Stimulated activated CD8-positive, alpha-beta memory T cell treated with anti-CD3 and anti-CD28 coated beads, Interleukin-15, amount 100 ng/mL, for 4 hours (primary cell): ENCODE results near the gene TUBA1B.

Source experiments
- DNase-seq, 2 donors: peaks; one replicate each; pipeline ENCODE4 v3.0.0-alpha.2; 2020; ENCODE audit warnings: low read depth in 2 of 2

Gene TUBA1B

DNA sequence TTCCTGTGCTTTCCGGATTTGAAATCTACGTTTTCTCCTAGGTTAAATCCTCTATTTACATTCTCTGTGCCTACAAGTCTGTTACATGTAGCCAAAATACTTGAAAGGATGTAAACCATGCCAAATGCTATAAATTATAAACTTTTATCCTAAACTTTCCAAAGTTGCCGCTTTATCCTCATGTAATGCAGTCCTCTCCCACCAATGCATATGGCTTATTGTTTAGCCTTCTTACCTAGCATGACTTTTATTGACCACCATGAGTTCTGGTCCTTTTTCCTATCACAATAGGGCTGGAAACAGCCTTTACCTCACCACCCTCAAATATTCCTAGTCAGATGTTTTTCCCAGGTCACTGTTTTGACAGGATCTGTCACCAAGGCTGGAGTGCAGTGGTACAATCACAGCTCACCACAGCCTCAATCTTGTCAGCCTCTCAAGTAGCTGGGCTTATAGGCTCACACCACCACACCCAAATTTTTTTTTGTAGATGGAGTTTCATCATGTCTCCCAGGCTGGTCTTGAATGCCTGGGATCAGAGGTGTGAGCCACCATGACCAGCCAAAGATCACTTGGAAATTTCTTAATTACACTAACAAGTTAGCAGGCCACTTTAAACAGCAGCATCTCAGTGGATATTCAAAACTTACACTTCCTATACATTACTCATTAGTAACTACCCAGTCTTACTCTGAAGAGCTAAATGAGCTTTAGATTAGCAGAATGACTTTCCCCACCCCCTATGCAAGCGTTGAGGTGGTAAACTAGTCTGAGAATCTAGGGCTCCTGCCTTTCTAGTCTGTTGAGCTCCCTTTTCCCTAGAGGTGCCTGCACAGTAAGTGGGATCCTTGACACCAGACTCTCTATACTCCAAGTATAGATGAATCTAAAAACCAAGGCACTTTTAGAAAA is 4.1 kb downstream of the TUBA1B start:
- DNase-seq = no peak

DNA sequence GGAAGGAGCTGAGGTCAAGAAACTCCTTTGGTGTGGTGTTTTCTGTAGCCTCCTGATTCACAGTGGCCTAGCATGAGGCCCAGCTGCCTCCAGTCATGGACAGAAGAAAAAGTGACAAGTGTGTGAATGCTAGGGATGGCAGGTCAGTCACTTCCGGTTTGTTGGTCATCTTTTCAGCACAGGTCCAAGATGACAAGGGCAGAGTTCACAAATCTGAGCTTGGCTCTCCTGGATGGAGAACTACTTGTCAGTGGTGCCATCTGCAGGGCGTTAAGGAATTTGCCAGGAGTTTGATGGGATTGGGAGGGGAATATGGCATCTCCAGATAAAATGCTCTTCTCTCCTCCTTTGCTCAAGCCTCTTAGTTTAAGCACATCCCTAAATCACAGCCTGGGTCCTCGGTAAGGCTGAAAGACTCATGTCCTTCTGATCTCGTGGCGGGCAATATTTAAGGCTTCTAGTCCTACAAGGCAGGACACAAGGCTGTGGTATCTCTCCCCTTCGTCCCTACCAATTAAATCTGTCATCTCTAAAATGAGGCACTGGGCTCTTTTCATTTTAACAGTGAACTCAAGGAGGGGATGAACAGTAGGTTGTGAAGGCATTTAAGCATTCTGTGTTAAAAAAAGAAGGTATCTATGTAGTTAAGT is 10.0 kb downstream of the TUBA1B start:
- no peak for DNase-seq

DNA sequence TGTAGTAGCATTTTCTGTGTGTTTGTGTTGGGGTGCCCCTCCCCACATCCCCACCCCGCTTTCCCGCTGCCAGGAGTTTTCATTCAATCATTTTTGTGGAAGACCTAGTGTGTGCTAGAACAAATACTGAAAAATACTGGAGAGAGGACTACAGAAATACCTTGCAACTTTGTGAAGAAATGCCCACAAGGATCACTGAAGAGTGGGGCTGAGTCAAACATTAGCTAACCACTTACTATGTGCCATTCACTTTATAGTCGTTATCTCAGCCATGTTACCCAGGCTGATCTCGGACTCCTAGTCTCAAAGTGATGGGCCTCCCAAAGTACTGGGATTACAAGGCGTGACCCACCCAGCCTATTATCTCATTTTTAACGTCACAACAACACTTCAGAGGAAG is 20.0 kb downstream of the TUBA1B start:
- no peak for DNase-seq

DNA sequence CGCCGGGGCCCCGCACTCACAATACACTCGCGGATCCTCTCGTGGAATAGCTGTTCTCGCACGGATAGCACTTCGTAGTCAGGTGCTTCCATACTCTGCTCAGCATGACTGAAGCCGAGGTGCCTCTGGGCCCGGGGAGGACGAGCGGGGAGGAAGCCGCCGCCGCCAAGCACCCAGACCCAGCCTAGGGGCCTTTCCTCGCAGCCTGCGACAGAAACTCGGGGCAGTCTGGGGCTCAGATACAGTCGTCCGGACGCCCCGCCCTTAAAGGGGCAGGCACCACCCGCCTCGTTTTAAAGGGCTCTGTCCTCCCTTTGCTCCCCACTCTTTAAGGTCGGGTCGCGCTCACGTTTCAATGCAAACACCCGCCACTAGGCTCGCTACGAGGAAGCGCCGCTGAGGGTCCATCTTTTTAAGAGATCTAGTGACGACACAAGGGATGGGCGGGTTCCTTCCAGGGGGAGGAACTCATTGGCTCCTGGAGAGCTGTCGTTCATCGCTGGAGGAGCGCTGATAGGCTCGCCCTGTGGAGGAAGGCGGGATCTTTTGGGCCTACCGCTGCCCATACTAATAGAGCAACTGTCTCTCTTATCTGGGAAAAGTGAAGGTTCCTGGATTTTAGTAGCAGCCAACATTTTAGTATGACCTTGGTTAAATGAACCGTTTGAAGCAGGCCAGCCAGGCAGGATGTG is 20.6 kb downstream of the TUBA1B start, which contains the start of gene LMBR1L:
TSS of gene LMBR1L (minus strand) at position 384 of the 692 bp plus-strand sequence. CDS start at position 92, 292 bp downstream.
- DNase-seq = peak; percentile 86 to 97

DNA sequence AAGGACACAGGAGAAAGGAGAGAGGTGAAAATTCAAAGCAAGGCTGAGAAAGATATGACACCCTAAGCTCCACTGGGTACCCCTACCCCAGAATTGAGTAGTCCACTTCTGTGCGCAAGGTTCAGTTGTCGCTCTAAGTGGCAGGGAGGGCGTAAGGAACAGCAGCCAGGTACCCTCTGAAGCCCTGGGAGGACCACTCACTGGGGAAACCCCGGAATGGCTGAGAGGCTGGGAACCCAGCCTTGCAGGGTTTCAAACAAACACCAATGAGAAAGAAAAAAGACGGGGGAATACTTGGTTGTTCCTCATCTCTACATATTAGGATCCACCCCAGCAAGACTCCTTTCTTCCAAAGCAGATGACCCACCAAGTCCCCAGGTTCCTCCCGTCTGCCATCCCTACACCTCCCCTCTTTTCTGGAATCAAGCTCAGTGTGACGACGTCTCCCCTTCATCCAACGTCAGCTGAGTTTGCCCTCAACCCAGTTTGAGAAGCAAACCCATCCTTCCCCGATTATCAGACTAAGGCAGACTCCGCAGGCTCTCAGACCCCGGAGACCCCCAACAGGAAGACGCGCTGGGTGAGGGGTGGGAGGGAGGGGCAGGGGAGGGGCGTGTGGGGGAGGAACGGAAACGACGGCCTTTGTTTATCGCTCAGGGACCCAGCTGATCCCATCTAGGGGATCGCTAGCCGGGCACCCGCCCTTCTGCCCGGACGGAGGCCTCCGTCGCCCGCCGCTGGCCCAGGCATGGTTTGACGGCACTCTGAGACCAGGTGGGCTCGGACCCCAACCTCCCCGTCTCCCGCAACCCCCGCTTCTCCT is 21.3 kb downstream of the TUBA1B start:
- no peak for DNase-seq

DNA sequence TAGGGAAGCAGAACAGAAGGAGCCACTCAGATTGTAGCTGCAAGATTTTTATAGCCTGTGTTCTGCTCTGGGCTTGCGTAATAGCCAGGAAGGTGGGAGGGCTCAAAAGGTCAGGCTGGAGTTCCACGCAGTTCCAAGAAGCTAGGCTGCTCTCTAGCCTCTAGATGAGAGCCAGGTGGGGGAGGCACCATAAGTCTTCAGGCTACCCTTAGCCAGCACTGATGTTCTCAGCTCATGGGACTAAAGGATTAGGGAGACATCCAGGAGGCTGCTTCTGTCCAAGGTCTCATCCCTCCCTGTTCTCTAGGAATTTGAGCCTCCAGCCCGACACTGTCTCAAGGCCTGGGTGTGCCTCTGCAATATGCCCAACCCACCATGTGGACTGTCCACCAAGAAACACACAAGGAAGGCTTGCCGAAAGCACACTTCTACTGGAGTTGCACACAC is 22.2 kb downstream of the TUBA1B start:
- no peak for DNase-seq

DNA sequence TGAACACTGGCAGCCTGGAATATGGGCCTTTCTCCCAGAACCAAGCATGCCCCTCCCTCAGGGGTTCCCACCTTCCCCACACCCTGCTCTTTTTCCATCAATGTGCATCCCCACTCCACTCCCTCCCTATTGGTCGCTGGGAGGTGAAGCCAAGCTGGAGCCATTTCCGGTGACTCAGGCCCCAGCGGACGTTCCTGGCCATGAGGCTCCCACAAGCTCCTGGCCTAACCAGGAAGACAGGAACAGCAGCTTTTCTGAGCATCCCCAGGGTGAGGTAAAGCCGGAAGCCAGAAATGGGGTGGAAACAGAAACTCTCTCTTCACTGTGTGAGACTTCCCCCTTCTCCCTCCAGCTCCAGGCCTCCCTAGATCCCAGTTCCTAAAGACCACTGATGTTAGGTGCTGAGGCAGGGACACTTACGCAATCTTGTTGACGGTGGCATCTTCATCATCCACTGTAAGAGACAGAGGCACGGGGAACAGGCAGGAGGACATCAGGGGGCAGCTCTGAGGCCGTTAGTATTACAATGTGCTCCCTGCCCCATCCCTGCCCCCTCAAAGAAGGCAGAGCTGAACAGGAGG is 25.6 kb downstream of the TUBA1B start:
- DNase-seq = no peak

DNA sequence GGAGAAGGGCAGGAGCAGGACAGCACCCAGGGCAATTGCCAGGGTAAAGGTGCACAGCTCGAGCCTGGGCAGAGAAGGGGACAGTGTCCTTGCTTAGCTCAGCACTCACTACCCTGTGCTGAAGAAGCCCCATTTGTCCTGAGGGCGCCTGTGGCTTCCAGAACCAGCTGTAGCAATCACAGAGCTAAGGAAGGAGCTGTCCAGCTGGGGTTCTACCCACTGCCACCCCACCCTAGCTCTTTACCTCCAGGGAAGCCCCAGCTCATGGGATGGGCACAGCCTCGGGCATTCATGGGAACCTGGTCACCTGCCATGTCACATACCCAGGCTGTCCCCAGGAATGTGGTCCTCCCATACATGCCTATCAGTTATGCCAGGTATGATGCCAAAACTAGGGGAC is 26.4 kb downstream of the TUBA1B start:
- no peak for DNase-seq

DNA sequence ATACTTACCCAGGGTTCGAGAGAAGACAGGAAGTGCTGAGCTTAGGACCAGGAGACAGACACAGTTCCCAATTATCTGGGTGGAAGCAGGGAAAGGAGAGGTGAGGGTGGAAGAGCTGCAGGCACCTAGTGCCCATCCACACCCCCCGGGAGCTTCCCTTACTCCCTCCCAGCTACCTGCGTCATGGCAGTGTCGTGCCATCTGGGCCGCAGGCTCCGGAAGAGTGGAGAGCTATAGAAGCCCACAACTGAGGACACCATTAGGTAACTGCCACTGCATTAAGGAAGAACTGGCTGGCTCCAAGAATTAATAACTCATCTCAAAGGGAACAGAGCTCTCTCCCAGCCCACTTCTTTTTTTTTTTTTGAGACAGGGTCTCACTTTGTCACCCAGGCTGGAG is 30.8 kb downstream of the TUBA1B start:
- no peak for DNase-seq

DNA sequence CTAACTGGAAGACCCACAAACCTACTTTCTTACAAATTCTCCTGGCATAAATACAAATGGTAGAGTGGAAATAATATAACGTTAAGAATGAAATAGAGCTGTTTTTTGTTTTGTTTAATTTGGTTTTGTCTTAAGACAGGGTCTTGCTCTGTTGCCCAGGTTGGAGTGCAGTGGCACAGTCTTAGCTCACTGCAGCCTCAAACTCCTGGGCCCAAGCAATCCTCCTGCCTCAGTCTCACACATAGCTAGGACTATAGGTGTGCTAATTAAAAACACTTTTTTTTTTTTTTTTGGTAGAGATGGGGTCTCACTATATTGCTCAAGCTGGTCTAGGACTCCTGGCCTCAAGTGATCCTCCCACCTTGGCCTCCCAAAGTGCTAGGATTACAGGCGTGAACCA is 32.5 kb downstream of the TUBA1B start:
- no peak for DNase-seq

DNA sequence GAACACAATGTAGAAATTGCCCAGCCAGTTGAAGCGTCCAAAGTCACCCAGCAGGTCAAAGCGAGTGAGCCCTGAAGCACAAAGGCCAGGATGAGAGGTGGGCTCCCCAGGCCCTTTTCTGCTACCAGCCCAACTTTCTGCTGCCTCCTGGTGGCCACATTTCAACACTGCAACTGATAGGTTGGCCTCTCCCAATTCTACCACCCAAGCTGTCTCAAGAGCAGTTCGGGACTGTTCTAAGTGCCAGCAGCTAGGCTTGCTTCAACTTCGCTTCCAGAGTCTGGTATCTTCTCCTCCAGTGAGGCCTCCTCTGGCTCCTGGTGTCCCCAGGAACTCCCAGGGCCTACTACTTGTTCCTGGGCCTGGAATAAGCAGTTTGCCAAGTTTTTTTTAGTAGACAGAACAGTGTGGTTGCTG is 33.2 kb downstream of the TUBA1B start:
- peak in 1 of 2 donors; percentile 27 for DNase-seq

DNA sequence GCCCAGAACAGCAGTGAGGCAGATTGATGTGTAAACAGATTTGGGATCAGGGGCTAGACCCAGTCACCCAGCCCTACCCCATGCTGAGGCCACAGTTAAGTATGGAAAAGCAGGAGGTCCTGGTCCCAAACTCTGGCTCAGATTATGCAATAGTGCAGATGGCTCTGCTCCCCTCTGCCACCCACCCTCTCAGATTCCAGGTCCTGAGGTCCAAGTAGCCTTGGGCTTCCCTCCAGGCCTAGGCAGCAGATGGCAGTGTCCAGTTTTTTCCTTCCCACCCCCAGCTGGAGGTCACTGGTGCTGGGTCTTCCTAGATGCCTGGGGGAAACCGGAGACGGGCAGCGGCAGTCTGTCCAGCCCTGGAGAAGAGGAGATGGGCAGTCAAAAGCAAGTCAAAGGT is 33.8 kb downstream of the TUBA1B start:
- no peak for DNase-seq

DNA sequence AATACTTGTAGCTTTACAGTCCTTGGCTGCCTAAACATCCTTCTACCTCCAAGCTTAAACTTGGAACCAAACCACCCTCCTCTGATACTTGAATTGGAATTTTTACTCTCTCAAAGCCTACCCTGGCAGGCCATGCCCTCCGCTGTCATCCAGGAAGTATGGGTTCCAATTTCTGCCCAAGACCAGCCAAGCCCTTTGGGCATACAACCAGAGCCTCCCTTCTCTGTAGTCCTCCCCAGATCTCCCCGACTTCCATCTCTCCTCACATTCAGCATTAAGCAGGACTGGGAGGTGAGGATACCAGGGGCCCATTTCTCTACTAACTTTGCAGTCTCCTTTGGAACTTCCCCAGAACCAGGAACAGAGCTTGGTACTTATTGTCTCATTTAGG is 36.2 kb downstream of the TUBA1B start:
- DNase-seq = no peak

DNA sequence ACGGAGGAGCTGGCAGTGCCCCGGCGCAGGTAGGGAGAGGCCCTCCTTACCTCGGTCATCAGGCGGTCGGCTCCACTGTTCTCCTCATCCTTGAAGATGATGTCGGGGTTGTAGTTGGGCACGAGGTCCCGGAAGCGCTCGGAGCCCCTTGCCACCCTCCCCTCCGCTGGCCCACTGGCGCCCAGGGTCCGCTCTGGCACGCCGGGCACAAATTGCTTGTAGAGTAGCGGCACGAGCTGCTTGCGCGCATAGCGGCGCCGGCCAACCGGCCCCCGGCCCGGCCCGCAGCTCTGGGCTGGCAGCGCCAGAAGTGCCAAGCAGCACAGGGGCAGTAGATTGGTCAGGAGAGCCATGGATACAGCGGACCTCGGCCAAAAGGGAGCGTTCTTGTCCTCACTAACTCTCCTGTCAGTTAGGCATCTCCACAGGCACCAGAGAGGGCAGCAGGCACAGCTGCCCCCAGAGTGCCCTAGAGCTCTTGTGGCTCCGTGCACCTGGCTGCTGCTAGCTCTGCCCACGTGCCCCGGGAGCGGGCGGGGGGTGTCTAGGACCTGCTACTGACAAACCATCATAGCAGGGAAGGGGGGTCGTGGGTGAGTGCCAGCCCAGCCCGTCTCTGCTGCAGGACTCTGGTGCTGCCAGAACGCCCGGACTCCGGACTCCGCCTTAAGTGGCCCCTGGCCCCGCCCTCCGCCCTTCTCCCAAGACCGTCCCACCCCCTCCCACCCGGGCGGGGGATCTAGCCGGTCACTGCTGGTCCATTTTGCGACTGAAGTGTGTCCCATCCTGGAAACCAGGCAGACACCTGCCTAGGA is 36.8 kb downstream of the TUBA1B start, which contains the start of gene DHH:
TSS of gene DHH (minus strand) at position 642 of the 815 bp plus-strand sequence. CDS start at position 353, 289 bp downstream.
- no peak for DNase-seq

DNA sequence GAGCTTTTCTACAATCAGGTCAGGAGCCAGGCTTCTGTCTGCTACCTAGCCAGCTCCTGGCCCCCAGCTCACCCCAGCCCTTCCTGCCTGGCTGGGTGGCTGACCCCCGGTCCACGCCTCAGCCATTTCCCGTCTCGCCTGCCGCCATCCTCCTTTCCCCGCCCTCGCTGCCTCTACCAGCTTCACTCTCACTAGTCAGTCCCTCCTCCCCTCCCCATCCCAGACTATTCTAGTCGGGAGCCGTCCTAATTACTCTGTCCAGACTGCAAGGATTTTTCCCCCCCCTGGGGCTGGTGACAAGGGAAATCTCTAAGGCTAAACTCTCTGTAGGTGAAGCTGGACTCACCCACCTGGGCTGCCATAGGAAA is 37.4 kb downstream of the TUBA1B start:
- no peak for DNase-seq

DNA sequence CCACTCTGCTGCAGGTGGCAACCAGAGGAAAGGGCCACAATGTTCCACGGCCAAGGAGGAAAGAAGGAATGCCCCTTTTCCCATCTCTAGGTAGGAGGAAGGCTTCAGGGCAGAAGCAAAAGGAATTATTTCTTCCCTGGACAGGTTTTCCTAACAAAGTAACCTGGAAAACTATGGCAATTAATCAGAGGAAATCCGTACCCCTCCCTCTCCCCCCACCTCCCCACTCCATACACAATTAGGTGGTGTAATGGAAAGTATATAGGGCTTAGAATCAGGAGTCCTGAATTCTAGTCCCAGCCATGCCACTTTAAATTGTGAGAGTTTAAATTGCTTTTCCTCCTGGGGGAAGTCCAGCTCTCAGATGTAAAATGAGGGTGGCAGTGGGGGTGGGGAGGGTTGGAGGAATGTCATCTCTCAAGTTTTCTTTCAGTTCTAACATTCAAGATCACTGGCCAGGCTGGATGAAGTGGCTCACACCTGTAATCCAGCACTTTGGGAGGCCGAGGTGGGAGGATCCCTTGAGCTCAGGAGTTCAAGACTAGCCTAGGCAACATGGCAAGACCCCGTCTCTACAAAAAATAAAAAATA is 38.3 kb downstream of the TUBA1B start:
- DNase-seq = no peak

DNA sequence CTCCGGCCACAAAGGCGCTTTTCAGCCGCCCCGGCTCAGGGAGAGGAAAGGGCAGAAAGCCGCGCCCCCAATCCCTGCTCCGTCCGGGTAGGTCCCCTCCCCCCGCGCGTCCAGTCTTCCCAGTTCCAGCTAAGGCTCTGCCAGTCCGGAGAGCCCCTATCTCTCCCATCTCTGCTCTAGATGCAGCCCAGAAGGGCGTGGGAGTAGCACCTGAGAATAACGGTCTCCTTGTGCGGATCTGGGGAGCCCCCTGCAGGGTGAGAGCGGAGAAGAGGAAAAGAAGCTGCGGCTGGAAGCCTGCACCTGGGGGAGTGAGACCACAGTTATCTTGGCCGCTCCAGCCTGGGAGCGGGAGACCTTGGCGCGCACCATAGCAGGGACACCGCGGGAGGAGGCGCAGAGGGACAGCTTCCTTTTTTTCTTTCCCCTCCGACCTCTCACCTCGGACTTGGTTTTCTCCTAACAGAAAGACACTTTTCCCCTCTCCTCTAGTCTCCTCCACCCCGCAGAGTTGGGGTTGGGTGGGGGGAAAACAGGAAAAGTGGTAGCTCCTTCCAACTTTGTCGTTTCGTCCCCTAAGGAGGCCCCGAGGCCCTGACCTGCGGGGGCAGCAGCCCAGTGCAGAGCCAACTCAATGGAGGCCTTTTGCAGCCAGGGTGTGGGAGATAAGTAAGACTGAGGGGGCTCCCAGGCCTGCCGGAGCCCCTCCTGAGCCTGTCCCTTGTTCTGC is 38.9 kb downstream of the TUBA1B start:
- DNase-seq = peak; percentile 25 to 43

DNA sequence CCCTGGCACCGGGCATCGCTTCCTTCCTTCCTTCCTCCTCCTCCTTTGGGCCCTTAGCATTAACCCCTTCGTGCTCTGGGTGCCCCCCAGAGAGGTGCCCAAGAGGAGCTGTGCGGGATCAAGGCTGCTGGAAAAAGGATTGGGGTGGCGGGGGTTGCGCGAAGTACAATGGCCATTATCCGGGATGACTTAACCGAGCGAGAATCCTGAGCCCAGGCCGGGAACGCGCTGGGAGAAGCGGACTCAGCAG is 39.4 kb downstream of the TUBA1B start:
- no peak for DNase-seq

DNA sequence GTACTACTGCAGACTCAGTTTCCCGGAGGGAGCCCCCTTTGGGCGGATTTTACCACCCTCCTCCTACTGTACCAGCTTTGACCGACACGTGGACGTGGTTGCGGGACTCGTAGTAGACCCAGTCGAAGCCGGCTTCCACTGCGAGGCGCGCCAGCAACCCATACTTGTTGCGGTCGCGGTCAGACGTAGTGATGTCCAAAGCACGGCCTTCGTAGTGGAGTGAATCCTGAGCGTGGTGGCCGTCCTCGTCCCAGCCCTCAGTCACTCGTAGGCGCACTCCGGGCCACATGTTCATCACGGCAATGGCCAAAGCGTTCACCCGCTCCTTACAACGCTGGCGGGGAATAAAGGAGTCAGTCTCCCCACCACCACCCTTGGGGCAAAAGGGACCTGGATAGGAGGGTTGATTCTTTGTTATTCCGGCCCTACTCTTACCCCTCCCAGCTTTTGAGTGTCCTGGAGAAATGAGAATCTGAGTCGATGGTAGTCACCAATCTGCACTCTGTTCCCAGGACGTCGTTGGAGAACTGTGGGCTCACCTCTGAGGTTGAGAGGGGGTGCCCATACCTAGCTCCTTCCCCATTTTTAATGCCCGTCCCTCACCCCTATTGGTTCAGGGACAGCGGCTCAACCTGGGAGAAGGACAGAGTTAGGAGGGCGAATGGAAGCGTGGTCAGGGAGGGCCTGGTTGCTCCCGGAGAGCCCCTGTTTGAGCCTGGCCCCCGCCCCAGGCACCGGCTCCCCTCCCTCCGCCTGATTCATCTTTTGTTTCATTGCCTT is 39.9 kb downstream of the TUBA1B start:
- DNase-seq = no peak
